Mammary epithelial cell (primary cell): ENCODE measurements around the gene CASP10.

Experiments
- CTCF ChIP-seq, 2 donors: IDR thresholded peaks in 1 of 2; conservative IDR thresholded peaks in 1 of 2; 2 replicates each; pipeline ENCODE4 v1.5.1; 2011 to 2012; ENCODE audit warnings: inconsistent platforms in 2 of 2, low read length in 2 of 2, mild to moderate bottlenecking in 2 of 2, control low read depth in 1 of 2, low read depth in 1 of 2; ENCODE audit not compliant: insufficient read depth in 1 of 2; ENCODE audit errors: extremely low read depth in 1 of 2
- EZH2 ChIP-seq: IDR thresholded peaks from 2 replicates; pipeline ENCODE4 v1.6.1; 2012; ENCODE audit warnings: low read length, inconsistent platforms, borderline replicate concordance

DNA sequence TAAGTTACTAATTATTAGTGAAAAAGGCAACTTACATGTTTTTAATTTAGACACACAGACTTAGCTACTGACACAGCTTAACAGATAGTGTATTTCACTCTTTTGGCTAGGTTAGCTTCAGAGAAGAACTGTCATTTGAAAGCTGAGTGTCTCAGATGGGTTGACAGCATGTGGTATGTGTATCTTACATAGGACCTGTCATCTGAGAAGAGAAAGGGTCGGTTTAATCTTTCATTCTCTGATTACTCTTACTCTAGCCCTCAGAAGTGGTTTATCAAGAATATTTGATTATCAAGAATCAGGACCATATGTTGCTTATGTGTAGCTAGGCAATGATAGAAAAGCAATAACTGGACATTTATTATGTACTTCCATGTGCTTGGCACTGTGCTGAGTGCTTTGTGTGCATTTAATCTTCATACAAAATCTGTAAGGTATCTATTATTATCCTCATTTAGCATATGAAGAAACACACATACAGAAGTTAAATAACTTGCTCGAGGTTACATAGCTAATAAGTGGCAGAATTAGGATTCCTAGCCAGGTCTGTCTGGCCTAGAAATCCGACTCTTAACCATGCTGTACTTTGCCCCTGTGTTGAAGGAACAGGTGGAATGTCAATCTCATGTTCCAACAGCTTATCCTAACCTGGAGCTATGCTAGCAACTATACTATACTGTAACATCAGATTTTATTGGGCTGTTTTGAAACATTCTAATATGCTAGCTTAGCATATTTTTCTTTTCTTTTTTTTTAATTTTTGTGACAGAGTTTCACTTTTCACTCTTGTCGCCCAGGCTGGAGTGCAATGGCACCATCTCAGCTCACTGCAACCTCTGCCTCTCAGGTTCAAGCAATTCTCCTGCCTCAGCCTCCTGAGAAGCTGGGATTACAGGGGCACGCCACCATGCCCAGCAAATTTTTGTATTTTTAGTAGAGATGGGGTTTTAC is 38.6 kb upstream of the CASP10 start:
- TF ChIP-seq CTCF (conservative IDR thresholded peaks at IDR 0.05 in 1 of 2, IDR thresholded peaks at IDR 0.05 in 1 of 2; ENCODE audit: extremely low read depth in 1 of 2, insufficient read depth in 1 of 2, low read depth in 1 of 2, low read length in 2 of 2) (no peak), EZH2 (no peak)
